Ovary (tissue), 3 donors: ENCODE results near the gene GABRB1.

Experiments
- EP300 ChIP-seq: sonication (generic); formaldehyde crosslinking; IDR thresholded peaks from one replicate; pipeline ENCODE4 v1.6.1; 2017; ENCODE audit warnings: antibody characterized with exemption
- POLR2A ChIP-seq: fragments of 450-650 bp; IDR thresholded peaks from one replicate; pipeline ENCODE4 v1.6.1; 2017; ENCODE audit warnings: antibody characterized with exemption, mild to moderate bottlenecking, moderate library complexity
- TF ChIP-seq, protein P1 (sequence below), 3 donors: fragments of 450-650 bp in 2 of 3; fragments of 200-600 bp in 1 of 3; IDR thresholded peaks; one replicate each; pipeline versions ENCODE4 v1.5.1 to v1.8.0; 2016 to 2022; ENCODE audit warnings: antibody characterized with exemption in 3 of 3, mild to moderate bottlenecking in 1 of 3
- donor health status: DM: no; HTN: no; CAD: no.

DNA sequence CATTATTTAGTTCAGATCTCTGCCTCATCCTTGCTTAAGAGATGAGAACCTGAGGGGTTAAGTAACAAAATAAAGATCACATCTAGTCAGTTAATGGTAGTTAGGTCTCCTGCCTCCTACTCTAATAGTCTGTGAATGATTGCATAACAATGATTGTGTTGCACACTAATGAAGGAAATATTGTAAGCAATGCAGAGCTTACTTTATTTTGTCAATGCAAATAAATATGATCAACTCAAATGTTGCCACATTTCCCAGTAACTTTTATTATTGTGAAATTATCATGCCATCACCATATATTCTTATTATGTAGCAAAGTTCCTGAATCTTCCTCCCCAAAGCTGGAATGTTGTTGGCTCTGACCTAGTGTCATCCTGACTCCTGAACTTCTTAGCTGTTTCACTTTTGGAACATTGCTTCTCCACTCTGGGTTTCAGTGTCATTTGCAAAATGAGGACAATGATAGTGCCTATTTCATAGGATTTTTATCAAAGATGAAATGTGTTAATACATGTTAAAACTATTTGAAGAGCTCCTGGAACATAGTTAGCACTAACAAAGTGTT, 20.9 kb upstream of the GABRB1 start:
- TF ChIP-seq, protein P1, sequence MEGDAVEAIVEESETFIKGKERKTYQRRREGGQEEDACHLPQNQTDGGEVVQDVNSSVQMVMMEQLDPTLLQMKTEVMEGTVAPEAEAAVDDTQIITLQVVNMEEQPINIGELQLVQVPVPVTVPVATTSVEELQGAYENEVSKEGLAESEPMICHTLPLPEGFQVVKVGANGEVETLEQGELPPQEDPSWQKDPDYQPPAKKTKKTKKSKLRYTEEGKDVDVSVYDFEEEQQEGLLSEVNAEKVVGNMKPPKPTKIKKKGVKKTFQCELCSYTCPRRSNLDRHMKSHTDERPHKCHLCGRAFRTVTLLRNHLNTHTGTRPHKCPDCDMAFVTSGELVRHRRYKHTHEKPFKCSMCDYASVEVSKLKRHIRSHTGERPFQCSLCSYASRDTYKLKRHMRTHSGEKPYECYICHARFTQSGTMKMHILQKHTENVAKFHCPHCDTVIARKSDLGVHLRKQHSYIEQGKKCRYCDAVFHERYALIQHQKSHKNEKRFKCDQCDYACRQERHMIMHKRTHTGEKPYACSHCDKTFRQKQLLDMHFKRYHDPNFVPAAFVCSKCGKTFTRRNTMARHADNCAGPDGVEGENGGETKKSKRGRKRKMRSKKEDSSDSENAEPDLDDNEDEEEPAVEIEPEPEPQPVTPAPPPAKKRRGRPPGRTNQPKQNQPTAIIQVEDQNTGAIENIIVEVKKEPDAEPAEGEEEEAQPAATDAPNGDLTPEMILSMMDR (IDR thresholded peaks at IDR 0.05): no peak
- TF ChIP-seq POLR2A: no peak
- TF ChIP-seq EP300: no peak
